Measurements from ENCODE around the gene SYNDIG1.

The SYNDIG1 gene

DNA sequence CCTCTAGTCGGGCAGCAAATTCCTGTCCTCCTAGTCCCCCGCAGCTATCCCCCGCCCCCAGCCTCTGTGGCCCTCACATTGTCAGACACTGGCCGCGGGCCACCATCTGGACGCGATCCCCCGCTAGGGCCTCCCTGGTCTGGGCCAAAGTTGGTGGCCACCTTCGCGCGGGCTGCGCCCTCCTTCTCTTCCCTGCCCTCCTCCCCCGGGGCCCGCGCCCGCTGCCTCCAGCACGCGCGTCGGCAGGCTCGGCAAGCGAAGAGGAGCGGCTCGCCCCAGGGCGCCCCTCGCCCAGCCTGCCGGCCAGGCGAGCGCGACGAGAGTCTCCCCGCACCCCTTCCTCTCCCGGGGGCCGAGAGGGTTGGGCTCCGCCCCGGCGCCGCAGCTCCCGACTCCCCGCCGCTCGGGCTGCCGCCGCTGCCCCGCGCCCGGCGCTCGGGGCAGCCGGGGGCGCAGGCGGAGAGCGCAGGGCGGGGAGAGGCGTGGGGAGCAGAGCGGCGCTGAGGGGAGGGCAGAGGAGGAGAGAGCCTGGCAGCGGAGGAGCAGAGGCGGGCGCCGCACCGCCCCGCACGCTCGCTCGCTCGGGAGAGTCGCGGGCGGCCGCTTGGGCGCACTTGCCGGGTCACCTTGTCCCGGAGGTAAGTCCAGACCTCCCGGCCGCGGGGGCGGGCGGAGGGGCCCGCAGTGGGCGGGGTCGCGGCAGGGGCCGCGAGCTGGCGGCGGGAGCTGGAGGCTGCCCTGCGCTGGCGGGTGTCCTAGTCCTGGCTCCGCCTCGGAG is at the start of gene SYNDIG1:
SYNDIG1 (plus strand) TSS at position 514 of the 778 bp plus-strand sequence. CDS start 73,469 bp downstream, outside the sequence.
- DNase-seq = peak; percentile 67

DNA sequence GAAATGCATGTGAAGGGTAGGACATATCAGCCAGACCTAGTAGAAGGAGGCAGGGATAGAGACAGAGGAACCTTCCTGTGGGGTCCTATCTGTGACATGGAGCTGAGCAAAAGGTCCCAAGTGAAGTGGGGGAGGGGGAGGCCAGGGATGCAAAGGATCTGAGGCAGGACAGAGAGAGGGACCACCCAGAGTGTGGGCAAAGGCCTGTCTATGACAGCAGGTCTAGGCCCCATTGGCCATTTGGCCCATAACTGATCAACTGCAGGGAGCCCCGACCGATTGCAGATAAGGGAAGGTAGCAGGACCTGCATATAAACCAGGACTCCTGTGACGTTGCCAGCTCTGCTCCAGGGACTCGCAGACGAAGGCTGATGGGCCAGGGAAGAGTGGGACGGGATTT is 49.6 kb upstream of the SYNDIG1 start:
- no peak for DNase-seq

- DNase-seq = no peak
These were observed 48.9 kb upstream of the SYNDIG1 start for GRCh38 chr20:24420567-24420966.

DNA sequence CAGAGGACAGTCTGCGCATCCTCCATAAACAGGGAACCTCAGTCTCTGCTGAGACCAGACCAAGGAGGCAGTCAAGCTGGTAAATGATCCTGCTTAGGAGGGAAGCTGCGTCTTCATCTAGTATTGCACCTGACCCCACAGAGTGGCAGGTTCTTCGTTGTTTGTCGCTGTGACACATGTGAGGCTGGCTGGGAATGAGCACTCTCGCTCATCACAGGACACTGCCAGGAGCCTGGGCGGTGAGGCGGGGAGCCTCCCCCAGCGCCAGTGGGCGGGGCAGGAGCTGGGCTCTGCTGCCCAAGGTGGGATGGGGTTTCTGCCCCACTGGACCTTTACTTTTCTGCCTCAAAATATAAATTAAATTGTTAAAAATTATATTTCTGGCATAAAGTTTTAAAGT is 48.4 kb upstream of the SYNDIG1 start:
- DNase-seq = no peak

GRCh38 chr20:24422091-24422760 is 47.2 kb upstream of the SYNDIG1 start:
- DNase-seq = no peak

DNA sequence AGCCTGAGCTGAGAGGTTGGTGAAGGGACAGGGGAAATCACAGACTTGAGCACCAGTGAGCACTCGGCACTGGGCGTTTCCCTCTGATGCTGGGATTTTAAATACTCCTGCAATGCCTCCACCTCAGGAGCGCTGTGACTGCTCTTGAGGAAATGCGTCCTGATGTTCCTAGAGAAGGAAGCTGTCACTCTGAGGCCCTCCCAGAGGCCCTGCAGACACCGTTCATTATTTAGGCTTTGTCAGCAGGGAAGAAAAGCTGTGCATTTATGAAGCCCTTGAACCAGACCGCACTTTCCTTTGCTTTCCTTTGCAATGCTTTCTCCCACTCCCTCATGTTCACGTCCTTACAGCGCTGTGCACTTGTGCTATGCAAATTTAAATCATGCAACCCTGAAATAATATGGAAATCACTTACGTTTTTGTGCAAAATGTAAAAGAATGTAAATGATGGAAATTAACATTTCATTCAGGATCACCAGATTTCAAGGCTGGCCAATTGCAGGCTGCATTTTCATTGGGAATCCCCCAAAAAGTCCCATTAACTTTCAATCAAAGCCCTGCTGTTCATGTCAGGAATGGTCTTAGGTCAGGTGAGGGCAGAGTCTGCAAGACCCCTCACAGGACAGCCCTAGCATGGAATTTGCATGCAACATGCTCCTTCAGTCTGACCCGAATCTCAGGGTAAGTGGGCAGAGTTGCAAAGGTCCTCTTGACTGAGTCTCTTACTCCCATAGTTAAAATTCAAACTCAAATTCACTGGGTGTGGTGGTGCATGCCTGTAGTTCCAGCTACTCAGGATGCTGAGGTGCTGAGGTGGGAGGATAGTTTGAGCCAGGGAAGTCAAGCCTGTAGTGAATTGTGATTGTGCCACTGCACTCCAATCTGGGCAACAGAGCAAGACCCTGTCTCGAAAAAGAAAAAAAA is 45.8 kb upstream of the SYNDIG1 start:
- DNase-seq = no peak

- no peak for DNase-seq
These were observed 43.8 kb upstream of the SYNDIG1 start for GRCh38 chr20:24425523-24426135.

- no peak for DNase-seq
These were observed 38.0 kb upstream of the SYNDIG1 start for GRCh38 chr20:24431279-24432045.

DNA sequence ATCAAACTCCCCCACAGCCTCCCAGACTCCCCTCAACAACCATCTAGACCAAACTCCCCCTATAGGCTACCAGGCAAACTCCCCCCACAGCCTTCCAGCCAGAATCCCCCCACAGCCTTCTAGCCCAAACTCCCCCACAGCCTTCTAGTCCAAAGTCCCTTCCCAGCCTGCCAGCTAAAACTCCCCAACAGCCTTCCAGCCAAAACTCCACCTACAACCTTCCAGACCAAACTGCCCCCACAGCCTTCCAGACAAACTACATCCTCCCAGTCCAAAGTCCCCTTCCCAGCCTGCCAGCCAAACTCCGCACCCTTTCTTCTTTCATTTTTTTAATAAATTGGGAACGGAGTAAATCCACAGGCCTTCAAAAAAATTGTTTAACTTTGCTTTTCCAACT is 37.4 kb upstream of the SYNDIG1 start:
- no peak for DNase-seq

DNA sequence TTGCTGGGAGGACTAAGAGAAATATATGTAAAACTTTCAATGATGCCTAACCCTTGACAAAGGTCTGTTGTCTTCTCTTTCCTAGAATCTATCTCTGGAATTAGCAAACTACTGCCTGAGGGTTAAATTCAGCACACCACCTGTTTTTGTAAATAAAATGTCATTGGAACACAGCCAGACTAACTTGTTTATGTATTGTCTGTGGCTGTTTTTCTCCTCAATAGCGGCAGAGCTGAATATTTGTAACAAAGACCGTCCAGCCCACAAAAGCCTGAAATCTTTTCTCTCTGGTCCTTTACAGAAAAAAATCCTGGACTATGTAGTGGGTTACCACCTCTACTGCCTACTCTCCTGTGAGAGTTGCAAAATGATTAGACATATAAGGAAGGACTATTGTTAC is 33.3 kb upstream of the SYNDIG1 start:
- DNase-seq = no peak

DNA sequence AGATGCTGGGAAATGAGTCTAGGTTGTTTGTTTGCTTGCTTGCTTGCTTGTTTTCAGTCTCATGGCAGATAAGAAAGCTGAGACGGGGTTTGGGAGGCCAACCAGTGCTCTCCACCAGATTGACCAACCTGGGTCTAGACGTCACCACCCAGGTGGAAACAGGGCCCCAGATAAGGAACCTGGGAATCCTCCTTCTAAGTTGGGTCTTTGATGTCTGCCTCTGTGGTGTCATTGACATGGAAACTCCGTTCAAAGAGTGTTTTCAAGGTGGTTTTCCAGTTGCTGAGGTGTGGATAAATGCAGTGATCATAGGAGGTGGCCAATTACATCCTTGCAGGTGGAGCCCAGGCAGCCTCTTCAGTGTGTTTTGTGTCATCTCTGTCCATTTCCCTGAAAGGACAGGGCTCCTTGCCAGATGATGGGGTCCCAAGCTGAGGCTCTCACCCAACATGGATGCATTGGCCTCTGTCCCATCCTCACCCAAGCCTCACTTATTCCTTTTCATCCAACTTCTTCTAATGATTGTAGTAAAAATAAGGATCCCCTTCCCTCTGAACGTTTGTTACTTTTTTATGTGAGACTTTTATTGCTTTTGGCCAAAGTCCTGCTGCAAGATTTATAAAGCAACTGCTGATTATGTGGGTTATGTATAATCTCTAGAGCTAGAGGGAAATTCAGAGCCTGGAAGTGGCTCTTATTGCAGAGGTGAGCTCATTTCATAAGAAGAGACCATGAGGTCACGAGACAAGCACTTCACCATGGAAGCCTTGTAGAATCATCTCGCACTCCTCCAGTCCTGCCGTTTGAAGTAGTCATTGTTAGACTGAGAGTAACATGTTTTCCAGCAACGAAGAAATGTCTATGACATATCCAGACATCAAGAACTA is 32.0 kb upstream of the SYNDIG1 start:
- DNase-seq = no peak

DNA sequence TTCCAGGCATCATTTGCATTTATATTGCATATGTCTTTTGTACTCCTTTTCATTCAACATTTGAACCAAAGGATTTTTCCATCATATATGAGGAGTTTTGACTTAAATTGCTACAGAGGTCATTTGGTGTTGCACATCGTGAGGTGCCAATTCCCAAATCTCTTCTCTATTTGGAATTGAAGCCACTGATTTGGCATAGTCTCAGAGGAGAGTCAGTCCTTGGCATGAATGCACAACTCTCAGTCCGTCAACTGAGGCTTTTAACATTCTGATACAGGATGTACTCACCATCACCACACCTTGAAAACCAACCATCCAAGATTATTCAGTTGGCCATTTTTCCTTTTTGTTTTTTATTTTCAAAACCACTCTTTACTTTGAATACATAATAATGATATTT is 31.1 kb upstream of the SYNDIG1 start:
- no peak for DNase-seq

GRCh38 chr20:24439737-24440387 is 29.6 kb upstream of the SYNDIG1 start:
- DNase-seq = no peak

GRCh38 chr20:24441661-24442060 is 27.8 kb upstream of the SYNDIG1 start:
- DNase-seq = no peak

- no peak for DNase-seq
These were observed 26.5 kb upstream of the SYNDIG1 start for GRCh38 chr20:24442909-24443308.

DNA sequence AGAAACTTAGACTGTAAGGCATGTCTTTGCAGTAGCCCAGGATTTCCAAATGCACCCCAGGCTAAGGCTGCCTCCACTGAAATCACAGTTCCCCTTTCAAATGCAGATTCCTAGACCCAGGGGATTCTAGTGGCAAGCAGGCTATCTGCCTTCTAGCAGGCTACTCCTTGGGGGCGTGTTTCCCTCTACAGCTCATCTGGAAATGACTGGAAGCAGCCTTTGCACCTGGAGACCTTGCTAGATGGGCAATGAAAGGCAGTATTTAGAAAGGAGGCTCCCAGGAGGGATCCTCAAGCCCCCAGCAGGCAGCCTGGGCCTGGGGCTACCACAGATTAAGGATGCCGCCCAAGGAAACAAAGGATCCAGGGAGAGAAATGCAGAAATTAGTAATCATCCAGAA is 26.0 kb upstream of the SYNDIG1 start:
- no peak for DNase-seq

GRCh38 chr20:24444526-24445190 is 24.8 kb upstream of the SYNDIG1 start:
- DNase-seq = no peak

- no peak for DNase-seq
These were observed 23.8 kb upstream of the SYNDIG1 start for GRCh38 chr20:24445510-24446170.

DNA sequence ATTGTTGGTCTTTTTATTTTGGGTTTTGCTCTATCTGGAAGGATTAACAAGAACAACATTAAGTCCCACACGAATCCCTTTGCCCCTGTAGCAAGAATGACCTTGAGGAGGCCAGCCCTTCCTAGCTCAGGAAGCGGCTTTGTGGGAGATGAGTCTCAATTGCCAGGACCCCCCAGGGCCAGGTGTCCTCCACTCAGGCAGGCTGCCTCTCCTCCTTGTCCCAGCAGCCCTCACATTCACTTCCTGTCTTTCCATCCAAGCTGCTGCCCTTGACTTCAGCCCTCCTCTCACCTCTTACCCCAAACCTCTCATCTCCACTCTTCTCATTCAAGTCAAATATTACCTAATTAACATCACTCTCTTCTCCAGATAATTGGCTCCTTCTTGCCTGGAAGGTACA is 22.6 kb upstream of the SYNDIG1 start:
- no peak for DNase-seq
